HepG2 (cell line): ENCODE results near the gene LIM2. TPM values are rescaled to one million over a fixed set of nuclear protein-coding genes. Genes with fewer than 3 reads are reported as not detected.

ENCODE experiments used
- ARNTL ChIP-seq: sonication (generic); formaldehyde crosslinking; IDR thresholded peaks from 2 replicates; pipeline ENCODE4 v1.4.0; 2020; ENCODE audit warnings: mild to moderate bottlenecking, missing genetic modification reagents
- CREB1 ChIP-seq, 2 experiments: fragments of 450-650 bp in 1 of 2; IDR thresholded peaks; 2 replicates each; pipeline ENCODE4 v1.6.1; 2016 to 2017; ENCODE audit warnings: control low read depth in 1 of 2, mild to moderate bottlenecking in 1 of 2, missing compliant biosample characterization in 1 of 2, missing genetic modification characterization in 1 of 2
- CREM ChIP-seq, 2 experiments: sonication (generic) in 1 of 2; formaldehyde crosslinking in 1 of 2; IDR thresholded peaks; 2 replicates each; pipeline versions ENCODE4 v1.4.0 to v1.6.1; 2016 to 2020; ENCODE audit warnings: antibody characterized with exemption in 1 of 2, mild to moderate bottlenecking in 1 of 2, missing genetic modification reagents in 1 of 2
- DNMT1 ChIP-seq: sonication (generic); formaldehyde crosslinking; IDR thresholded peaks from 2 replicates; pipeline ENCODE4 v1.5.1; 2020; ENCODE audit warnings: mild to moderate bottlenecking, missing genetic modification reagents
- EP300 ChIP-seq, 3 experiments: sonication (generic) in 1 of 3; formaldehyde crosslinking in 1 of 3; IDR thresholded peaks; 2 replicates each; pipeline versions ENCODE4 v1.5.1 to v1.6.1; 2011 to 2020; ENCODE audit warnings: low read depth in 2 of 3, low read length in 2 of 3, borderline replicate concordance in 1 of 3, improper control_type of control experiment in 1 of 3, mild to moderate bottlenecking in 1 of 3, missing genetic modification reagents in 1 of 3, moderate library complexity in 1 of 3
- JUN ChIP-seq: sonication (generic); formaldehyde crosslinking; IDR thresholded peaks from 2 replicates; pipeline ENCODE4 v1.4.0; 2020; ENCODE audit warnings: mild to moderate bottlenecking, missing genetic modification reagents
- KDM1A ChIP-seq: IDR thresholded peaks from 2 replicates; pipeline ENCODE4 v1.6.1; 2016; ENCODE audit warnings: missing compliant biosample characterization
- MED1 ChIP-seq: sonication (generic); formaldehyde crosslinking; IDR thresholded peaks from 2 replicates; pipeline ENCODE4 v1.4.0; 2020; ENCODE audit warnings: missing genetic modification reagents
- MIER2 ChIP-seq: IDR thresholded peaks from 2 replicates; pipeline ENCODE4 v1.6.1; 2016; ENCODE audit warnings: missing biosample characterization, missing genetic modification reagents
- MIXL1 ChIP-seq: IDR thresholded peaks from 2 replicates; pipeline ENCODE4 v1.6.1; 2016
- NFIC ChIP-seq: IDR thresholded peaks from 2 replicates; pipeline ENCODE4 v1.6.1; 2012; ENCODE audit warnings: mild to moderate bottlenecking, low read length, inconsistent platforms
- TCF12 ChIP-seq, 2 experiments: fragments of 450-650 bp in 1 of 2; sonication (generic) in 1 of 2; formaldehyde crosslinking in 1 of 2; IDR thresholded peaks; 2 replicates each; pipeline versions ENCODE4 v1.6.1 to v1.8.0; 2017 to 2022; ENCODE audit warnings: antibody characterized with exemption in 1 of 2, mild to moderate bottlenecking in 1 of 2, missing genetic modification reagents in 1 of 2, moderate library complexity in 1 of 2
- YEATS2 ChIP-seq: sonication (generic); formaldehyde crosslinking; IDR thresholded peaks from 2 replicates; pipeline ENCODE4 v1.4.0; 2020; ENCODE audit warnings: missing genetic modification reagents, borderline replicate concordance
- ZBTB7A ChIP-seq: sonication (generic); formaldehyde crosslinking; IDR thresholded peaks from 2 replicates; pipeline ENCODE4 v1.8.0; 2022; ENCODE audit warnings: mild to moderate bottlenecking, missing genetic modification reagents
- ZNF138 ChIP-seq: sonication (generic); formaldehyde crosslinking; IDR thresholded peaks from 2 replicates; pipeline ENCODE4 v1.5.0; 2020; ENCODE audit warnings: mild to moderate bottlenecking, low read depth, missing genetic modification reagents
- ZNF430 ChIP-seq: sonication (generic); formaldehyde crosslinking; IDR thresholded peaks from 2 replicates; pipeline ENCODE4 v1.9.0; 2021; ENCODE audit warnings: mild to moderate bottlenecking, missing genetic modification reagents
- polyA plus RNA-seq, 8 experiments: library from polyadenylated mRNA; depleted of rRNA in 3 of 8; stranded (reverse) in 7 of 8; unstranded in 1 of 8; fragments of >200 nt; fragmentation: Illumina TruSeq in 4 of 8; extraction: Trizol in 4 of 8; gene quantifications; 2 replicates each; pipeline versions ENCODE4 v1.2.1 to v1.2.3, GENCODE V29; 2011 to 2016; ENCODE audit warnings: low read depth in 4 of 8, missing spikeins in 1 of 8, mixed read lengths in 1 of 8; ENCODE audit not compliant: insufficient read depth in 1 of 8
- total RNA-seq, 5 experiments: library from RNA; depleted of rRNA; stranded (reverse); fragments of >200 nt; fragmentation: Illumina TruSeq; extraction: Trizol; gene quantifications; 2 replicates each; pipeline ENCODE4 v1.2.3, GENCODE V29; 2016; ENCODE audit warnings: low read depth in 1 of 5
- TF ChIP-seq, protein P1 (sequence below), 2 experiments: sonication (generic) in 1 of 2; formaldehyde crosslinking in 1 of 2; IDR thresholded peaks; 2 replicates each; pipeline versions ENCODE4 v1.4.0 to v1.6.1; 2018 to 2020; ENCODE audit warnings: missing genetic modification reagents in 2 of 2, borderline replicate concordance in 1 of 2, low read depth in 1 of 2, mild to moderate bottlenecking in 1 of 2, missing biosample characterization in 1 of 2
- TF ChIP-seq, protein P2 (sequence below): sonication (generic); formaldehyde crosslinking; IDR thresholded peaks from 2 replicates; pipeline ENCODE4 v1.5.0; 2020; ENCODE audit warnings: mild to moderate bottlenecking, missing genetic modification reagents, borderline replicate concordance
- TF ChIP-seq, protein P3 (sequence below): sonication (generic); formaldehyde crosslinking; IDR thresholded peaks from 2 replicates; pipeline ENCODE4 v1.8.0; 2022; ENCODE audit warnings: missing genetic modification reagents, mild to moderate bottlenecking, moderate library complexity, borderline replicate concordance
- TF ChIP-seq, protein P4 (sequence below): sonication (generic); formaldehyde crosslinking; IDR thresholded peaks from 2 replicates; pipeline ENCODE4 v1.4.0; 2020; ENCODE audit warnings: low read depth, mild to moderate bottlenecking, missing genetic modification reagents

Gene LIM2
- total and polyA plus RNA-seq, 2 of the 13 experiments (the other 11 are each of a cell fraction or from before 2014, with no cell fraction given), result 1.3 TPM; not detected in 1

DNA sequence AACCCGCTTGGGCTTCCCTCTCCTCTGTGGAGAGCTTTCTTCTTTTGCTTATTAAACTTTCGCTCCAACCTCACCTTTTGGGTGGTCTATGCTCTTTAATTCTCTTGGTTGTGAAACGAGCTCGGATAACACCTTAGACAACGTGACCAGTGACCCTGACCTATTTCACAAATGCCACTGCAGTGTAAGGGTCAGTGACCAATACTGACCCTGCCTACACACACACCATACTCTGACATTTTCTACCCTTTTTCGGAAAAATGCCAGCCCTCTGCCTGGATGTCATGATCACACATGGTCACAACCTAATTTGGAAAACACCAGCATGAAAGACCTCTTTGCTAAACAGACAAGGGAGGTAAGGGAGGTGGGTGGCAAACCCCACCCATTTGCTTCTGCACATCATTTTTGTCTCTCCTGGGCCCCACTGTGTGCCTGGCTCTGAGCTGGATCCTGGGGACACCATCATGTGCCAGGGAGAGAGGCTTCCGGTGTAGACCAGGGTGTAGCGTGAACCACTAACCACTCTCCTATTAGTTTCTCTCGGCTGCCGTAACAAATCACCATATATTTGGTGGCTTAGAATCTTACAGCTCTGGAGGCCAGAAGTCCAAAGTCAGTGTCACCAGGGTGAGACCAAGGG is 31.5 kb downstream of the LIM2 start (continued):
- TF ChIP-seq KDM1A (peak; percentile 64; the same call in 1 of the 2 replicates), MIXL1 (peak; percentile 24; the same call in 1 of the 2 replicates), MIER2 (CRISPR knock-in tag) (peak; percentile 39; the same call in 1 of the 2 replicates), ARNTL (CRISPR knock-in tag) (peak; percentile 98), EP300 (IDR thresholded peaks at IDR 0.05; ENCODE audit: low read depth in 2 of 2, low read length in 2 of 2) (peak in 1 of 2 experiments; percentile 92; a peak in 2 of 4 replicates), EP300 (CRISPR knock-in tag; IDR thresholded peaks at IDR 0.05; ENCODE audit: borderline replicate concordance) (peak; percentile 76), MED1 (peak; percentile 94), ZBTB7A (CRISPR knock-in tag) (peak; percentile 60; the same call in 1 of the 2 replicates), DNMT1 (CRISPR knock-in tag) (no peak), CREB1 (IDR thresholded peaks at IDR 0.05) (0 out of 2 replicates have a peak, but pooled peaks have one; percentile 22), CREB1 (CRISPR knock-in tag; IDR thresholded peaks at IDR 0.05) (peak; percentile 55; the same call in 1 of the 2 replicates), ZNF430 (CRISPR knock-in tag) (peak; percentile 70), JUN (CRISPR knock-in tag) (0 out of 2 replicates have a peak, but pooled peaks have one; percentile 42), CREM (IDR thresholded peaks at IDR 0.05) (peak; percentile 83), CREM (CRISPR knock-in tag; IDR thresholded peaks at IDR 0.05) (no peak), ZNF138 (no peak), YEATS2 (peak; percentile 34; the same call in 1 of the 2 replicates), TCF12 (IDR thresholded peaks at IDR 0.05) (no peak), TCF12 (CRISPR knock-in tag; IDR thresholded peaks at IDR 0.05) (no peak), NFIC (peak; percentile 51; the same call in 1 of the 2 replicates)
- TF ChIP-seq, protein P1, sequence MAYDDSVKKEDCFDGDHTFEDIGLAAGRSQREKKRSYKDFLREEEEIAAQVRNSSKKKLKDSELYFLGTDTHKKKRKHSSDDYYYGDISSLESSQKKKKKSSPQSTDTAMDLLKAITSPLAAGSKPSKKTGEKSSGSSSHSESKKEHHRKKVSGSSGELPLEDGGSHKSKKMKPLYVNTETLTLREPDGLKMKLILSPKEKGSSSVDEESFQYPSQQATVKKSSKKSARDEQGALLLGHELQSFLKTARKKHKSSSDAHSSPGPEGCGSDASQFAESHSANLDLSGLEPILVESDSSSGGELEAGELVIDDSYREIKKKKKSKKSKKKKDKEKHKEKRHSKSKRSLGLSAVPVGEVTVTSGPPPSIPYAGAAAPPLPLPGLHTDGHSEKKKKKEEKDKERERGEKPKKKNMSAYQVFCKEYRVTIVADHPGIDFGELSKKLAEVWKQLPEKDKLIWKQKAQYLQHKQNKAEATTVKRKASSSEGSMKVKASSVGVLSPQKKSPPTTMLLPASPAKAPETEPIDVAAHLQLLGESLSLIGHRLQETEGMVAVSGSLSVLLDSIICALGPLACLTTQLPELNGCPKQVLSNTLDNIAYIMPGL (CRISPR knock-in tag; IDR thresholded peaks at IDR 0.05; ENCODE audit: borderline replicate concordance in 1 of 2, low read depth in 1 of 2), result 0 out of 4 replicates have a peak, but pooled peaks of 1 of the 2 experiments have one; percentile 33
- TF ChIP-seq, protein P2, sequence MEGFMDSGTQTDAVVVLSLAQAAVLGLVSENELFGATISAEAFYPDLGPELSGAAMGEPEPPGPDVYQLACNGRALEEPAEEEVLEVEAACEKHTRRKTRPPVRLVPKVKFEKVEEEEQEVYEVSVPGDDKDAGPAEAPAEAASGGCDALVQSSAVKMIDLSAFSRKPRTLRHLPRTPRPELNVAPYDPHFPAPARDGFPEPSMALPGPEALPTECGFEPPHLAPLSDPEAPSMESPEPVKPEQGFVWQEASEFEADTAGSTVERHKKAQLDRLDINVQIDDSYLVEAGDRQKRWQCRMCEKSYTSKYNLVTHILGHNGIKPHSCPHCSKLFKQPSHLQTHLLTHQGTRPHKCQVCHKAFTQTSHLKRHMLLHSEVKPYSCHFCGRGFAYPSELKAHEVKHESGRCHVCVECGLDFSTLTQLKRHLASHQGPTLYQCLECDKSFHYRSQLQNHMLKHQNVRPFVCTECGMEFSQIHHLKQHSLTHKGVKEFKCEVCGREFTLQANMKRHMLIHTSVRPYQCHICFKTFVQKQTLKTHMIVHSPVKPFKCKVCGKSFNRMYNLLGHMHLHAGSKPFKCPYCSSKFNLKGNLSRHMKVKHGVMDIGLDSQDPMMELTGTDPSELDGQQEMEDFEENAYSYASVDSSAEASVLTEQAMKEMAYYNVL (CRISPR knock-in tag), result peak; percentile 78
- TF ChIP-seq, protein P3, sequence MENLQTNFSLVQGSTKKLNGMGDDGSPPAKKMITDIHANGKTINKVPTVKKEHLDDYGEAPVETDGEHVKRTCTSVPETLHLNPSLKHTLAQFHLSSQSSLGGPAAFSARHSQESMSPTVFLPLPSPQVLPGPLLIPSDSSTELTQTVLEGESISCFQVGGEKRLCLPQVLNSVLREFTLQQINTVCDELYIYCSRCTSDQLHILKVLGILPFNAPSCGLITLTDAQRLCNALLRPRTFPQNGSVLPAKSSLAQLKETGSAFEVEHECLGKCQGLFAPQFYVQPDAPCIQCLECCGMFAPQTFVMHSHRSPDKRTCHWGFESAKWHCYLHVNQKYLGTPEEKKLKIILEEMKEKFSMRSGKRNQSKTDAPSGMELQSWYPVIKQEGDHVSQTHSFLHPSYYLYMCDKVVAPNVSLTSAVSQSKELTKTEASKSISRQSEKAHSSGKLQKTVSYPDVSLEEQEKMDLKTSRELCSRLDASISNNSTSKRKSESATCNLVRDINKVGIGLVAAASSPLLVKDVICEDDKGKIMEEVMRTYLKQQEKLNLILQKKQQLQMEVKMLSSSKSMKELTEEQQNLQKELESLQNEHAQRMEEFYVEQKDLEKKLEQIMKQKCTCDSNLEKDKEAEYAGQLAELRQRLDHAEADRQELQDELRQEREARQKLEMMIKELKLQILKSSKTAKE, result peak; percentile 30; the same call in 1 of the 2 replicates
- TF ChIP-seq, protein P4, sequence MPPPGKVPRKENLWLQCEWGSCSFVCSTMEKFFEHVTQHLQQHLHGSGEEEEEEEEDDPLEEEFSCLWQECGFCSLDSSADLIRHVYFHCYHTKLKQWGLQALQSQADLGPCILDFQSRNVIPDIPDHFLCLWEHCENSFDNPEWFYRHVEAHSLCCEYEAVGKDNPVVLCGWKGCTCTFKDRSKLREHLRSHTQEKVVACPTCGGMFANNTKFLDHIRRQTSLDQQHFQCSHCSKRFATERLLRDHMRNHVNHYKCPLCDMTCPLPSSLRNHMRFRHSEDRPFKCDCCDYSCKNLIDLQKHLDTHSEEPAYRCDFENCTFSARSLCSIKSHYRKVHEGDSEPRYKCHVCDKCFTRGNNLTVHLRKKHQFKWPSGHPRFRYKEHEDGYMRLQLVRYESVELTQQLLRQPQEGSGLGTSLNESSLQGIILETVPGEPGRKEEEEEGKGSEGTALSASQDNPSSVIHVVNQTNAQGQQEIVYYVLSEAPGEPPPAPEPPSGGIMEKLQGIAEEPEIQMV (CRISPR knock-in tag), result 0 out of 2 replicates have a peak, but pooled peaks have one; percentile 24
